Stimulated activated CD4-positive, alpha-beta T cell treated with anti-CD3 and anti-CD28 coated beads, TNF-alpha, amount 100 ng/mL, for 1 hour (primary cell): ENCODE data around the gene PTCH2.
A peak's percentile ranks its signal among the peaks of the same experiment; 100 is the strongest.
"Not testable (repeated sequence)": the region's sequence is repeated elsewhere in the genome, so short reads cannot be mapped to it uniquely, and the experiment has no call there.

ENCODE experiments used
- DNase-seq, 3 donors: peaks; one replicate each; pipeline ENCODE4 v3.0.0-alpha.2; 2020; ENCODE audit warnings: low read depth in 3 of 3, low spot score in 1 of 3

PTCH2 gene

GRCh38 chr1:44803312-44804095 is 39.5 kb downstream of the PTCH2 start:
- DNase-seq = no peak

GRCh38 chr1:44803062-44803311 is 40.1 kb downstream of the PTCH2 start:
- no peak for DNase-seq

DNA sequence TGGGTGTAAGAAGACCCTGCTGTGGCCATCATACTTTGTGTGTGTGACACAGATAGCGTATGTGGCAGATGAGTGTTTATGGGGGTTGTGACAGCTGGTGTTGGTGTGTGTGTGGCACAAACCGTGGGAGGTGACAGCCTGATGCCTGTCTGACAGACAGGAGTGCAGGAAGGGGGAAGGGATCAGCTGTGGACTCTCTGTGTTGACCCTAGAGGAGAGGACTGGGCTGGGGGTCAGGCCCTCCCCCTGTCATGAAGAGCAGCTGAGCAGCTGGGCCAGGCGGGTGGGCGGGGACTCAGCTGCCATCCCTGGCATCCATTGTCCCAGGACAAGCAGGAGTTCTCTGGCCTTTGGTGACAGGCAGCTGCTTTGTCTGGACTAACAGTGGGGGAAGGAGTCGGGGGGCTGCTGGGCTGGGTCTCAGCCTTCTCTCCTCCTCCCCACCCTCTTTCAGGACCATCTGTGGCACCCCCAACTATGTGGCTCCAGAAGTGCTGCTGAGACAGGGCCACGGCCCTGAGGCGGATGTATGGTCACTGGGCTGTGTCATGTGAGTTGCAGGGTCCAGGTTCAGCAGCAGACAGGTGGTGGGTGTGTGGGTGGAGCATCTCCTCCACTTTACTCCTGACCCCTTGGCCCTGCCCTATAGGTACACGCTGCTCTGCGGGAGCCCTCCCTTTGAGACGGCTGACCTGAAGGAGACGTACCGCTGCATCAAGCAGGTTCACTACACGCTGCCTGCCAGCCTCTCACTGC is 40.6 kb downstream of the PTCH2 start:
- no peak for DNase-seq

DNA sequence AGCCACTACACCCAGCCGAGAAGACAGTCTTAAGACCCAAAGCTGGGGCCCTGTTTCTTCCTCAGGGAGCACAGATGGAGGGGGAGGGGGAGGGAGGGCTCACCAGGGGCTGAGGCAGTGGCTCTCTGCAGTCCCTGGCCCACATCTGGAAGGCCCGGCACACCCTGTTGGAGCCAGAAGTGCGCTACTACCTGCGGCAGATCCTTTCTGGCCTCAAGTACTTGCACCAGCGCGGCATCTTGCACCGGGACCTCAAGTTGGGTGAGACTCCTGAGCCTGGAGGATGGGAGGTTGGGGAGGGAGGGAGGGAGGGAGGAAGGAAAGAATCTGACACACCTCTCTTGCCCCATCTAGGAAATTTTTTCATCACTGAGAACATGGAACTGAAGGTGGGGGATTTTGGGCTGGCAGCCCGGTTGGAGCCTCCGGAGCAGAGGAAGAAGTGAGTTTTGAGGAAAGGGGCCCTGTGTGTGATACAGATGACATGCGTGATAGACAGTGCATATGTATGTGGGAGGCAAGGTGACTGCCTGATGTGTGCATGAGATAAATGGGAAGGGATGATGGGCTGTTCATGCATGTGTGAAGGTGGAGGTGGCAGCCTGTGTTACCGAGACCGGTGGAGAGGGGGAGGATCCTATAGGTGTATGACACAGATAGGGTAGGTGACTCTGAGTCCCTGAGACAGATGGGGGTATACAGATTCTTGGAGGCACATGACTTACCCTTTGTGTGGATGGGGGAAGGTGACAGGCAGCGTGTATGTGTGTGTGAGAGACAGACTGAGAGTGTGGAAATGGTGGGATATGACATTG is 41.4 kb downstream of the PTCH2 start:
- no peak for DNase-seq

- DNase-seq = peak; percentile 94 to 99 (median 98)
Measured at GRCh38 chr1:44799770-44800584, 43.1 kb downstream of the PTCH2 start, which contains the start of gene PLK3. TSS of gene PLK3 (plus strand) at chr1:44800377. CDS start at chr1:44800464, 87 bp downstream.

- no peak for DNase-seq
Measured at GRCh38 chr1:44798481-44799365, 44.3 kb downstream of the PTCH2 start.

DNA sequence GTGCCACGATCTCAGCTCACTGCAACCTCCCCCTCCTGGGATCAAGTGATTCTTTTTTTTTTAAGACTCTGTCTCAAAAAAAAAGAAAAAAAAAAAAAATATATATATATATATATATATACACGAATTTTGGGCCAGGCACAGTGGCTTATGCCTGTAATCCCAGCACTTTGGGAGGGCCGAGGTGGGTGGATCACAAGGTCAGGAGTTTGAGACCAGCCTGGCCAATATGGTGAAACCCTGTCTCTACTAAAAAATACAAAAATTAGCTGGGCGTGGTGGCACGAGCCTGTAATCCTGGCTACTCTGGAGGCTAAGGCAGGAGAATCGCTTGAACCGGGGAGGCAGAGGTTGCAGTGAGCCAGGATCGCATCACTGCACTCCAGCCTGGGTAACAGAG is 45.2 kb downstream of the PTCH2 start:
- DNase-seq = not testable (repeated sequence)

DNA sequence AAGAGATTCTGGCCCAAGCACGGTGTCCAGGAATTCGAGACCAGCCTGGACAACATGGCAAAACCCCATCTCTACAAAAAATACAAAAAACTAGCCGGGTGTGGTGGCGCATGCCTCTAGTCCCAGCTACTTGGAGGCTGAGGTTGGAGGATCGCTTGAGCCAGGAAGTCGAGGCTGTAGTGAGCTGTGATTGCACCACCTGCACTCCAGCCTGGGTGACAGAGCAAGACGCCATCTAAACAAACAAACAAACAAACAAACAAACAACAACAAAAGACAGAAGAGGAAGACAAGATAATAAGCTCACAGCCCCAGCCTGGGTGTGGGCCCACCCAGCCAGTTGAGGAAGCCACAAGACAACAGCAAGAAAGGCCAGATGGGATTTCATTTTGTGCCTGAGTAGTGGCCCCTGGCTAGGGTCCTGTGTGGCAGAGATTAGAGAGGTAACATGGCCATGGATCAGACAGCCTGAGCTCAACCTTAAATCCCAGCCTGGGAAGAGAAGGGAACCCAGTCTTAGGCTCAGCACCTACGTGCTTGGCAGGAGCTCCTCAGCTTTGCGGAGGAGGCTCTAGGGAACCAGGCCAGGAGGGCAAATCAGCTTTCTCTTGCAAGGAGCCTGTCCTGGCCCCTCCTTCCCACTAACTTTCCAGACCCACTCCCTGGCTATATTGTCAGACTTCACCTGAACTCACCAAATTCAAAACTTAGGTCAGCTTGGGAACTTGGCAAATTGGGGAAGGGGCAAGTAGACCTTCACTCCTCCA is 50.1 kb downstream of the PTCH2 start:
- DNase-seq = no peak

DNA sequence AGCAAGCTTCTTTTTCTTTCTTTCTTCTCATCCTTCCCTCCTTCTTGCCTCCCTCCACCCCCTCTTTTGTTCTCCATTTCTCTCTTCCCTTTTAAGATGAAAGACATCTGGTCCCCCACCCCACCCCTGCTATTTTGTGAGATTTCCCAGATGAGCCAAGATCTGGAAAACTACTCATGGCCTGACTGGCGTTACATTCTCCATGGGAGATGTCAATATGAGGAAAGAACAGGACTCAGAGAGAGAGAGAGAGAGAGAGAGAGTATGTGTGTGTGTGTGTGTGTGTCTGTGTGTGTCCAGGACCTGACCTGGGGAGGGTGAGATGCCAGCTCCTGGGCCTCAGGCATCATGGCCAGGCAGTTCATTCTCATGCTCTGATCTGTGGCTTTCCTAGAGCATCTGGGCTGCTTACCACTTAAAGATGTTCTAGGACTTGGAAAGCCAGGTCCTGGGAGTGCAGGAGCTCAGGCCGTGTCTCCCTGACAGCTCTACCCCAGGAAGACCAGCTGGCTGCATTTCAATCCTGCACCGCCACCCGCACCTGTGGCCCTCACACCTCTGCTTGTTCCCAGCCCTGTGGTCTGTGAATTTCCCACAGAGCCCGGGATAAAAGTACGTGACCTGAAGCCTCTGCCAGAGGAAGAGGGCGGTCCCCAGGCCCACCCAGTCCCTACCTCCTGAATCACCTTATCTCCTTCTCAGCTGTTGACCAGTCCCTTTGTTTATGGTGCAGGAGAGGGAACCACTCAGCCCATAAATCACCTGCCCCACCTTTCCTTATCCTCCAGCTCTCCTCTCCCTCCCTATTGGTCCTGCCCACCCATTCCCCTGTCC is 51.9 kb downstream of the PTCH2 start:
- DNase-seq = no peak

GRCh38 chr1:44788120-44788860 is 54.8 kb downstream of the PTCH2 start, which contains the start of gene BEST4:
TSS of gene BEST4 (minus strand) at chr1:44788170. CDS start at chr1:44787705, 465 bp downstream.
- DNase-seq = no peak

DNA sequence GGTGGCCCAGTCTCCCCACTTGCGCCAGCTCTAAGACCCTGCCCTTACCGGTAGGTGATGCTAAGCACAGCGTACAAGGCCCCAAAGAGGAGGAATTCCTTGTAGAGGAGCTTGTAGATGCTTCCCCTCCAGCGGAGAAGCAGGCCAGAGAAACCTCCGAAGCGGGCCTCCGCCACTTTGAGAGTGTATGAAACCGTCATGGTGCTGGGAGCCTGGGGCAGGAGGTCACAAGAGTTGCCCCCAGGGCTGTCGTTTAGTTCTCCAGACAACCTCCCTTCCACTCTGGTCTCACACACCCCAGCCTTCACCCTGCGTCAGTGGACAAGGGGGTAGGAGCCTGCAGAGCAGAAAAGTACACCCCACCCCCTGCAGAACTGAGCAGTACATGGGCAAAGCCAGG is 55.5 kb downstream of the PTCH2 start:
- no peak for DNase-seq

DNA sequence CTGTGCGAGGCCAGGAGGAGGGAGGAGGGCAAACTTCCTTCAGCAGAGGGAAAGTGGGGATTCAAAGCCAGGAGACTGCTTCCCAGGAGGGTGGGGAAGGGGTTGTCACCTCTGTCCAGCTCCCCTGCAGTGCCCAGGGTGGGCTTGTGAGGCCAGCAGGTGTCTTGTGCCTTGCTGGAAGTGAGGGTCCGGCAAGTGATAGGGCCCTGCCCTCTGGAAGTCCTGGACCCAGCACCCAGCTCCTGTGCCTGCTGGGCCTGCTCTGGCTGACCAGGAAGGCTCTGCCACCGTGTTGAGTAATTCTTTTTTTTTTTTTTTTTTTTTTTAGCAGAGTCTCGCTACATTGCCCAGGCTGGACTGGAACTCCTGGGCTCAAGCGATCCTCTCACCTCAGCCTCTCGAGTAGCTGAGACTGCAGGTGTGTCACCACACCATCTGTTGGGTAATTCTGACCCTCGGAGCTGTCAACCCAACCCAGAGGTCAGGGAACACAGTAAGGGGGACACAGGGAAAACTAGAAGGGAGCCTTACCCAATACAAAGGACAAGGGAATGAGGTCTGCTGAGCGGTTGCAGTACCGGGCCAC is 56.1 kb downstream of the PTCH2 start:
- no peak for DNase-seq

DNA sequence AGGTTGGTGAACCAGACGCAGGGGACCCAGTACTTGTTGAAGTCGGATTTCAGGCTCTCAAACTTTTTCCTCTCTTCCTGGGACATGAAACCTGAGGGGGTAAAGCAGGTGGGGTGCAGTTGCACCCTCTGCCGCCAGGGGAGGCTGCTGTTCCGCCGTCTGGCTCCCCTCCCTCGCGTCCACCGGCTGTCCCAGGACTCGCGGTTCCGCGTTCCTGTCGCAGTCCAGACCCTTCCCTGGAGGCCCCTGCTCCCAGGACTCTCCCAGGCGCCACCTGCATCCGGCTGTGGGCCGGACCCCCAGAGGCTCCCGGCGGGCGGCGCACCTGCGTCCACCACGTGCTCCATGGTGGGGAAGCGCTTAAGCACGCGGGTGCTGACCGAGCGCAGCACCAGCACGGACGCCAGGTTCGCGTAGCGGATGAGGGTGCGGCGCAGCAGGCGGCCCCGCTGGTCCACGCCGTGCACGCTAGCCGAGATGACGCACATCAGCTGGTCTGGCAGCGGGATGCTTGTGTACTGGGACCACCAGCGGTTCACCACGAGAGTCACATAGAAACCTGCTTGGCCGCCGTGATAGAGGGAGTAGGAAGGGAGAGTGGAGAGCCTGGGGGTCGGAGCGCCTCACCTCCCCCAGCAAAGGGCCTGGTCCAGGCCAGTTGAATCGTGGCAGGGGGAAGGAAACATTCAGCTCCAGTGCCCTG is 56.8 kb downstream of the PTCH2 start:
- DNase-seq = peak in 2 of 3 donors; percentile 64 to 75

- no peak for DNase-seq
Measured at GRCh38 chr1:44785501-44786137, 57.4 kb downstream of the PTCH2 start.

- no peak for DNase-seq
Measured at GRCh38 chr1:44785029-44785380, 58.0 kb downstream of the PTCH2 start.
